HG02885 (cell line): Measurements from ENCODE around the gene MPRIP.
"Not testable (repeated sequence)": the region's sequence is repeated elsewhere in the genome, so short reads cannot be mapped to it uniquely, and the experiment has no call there.

Experiments used
- ATAC-seq: cut with Tn5 transposase; IDR thresholded peaks from one replicate; pipeline ENCODE4 v1.9.1; 2021; ENCODE audit warnings: mild to moderate bottlenecking; ENCODE audit not compliant: unreplicated experiment, poor library complexity

Gene MPRIP

GRCh38 chr17:17154556-17154955 is 112.3 kb downstream of the MPRIP start:
- ATAC-seq = no peak

GRCh38 chr17:17154981-17155380 is 112.7 kb downstream of the MPRIP start:
- ATAC-seq = no peak

GRCh38 chr17:17155568-17155967 is 113.3 kb downstream of the MPRIP start:
- ATAC-seq = no peak

- ATAC-seq = no peak
Measured at GRCh38 chr17:17156107-17156506, 113.8 kb downstream of the MPRIP start.

GRCh38 chr17:17156511-17156910 is 114.3 kb downstream of the MPRIP start:
- ATAC-seq = no peak

GRCh38 chr17:17157041-17157440 is 114.8 kb downstream of the MPRIP start:
- ATAC-seq = no peak

GRCh38 chr17:17158506-17158905 is 116.2 kb downstream of the MPRIP start:
- not testable (repeated sequence) for ATAC-seq

- no peak for ATAC-seq
Measured at GRCh38 chr17:17159571-17159970, 117.3 kb downstream of the MPRIP start.

- no peak for ATAC-seq
Measured at GRCh38 chr17:17161121-17161520, 118.9 kb downstream of the MPRIP start.

- no peak for ATAC-seq
Measured at GRCh38 chr17:17161759-17162158, 119.5 kb downstream of the MPRIP start.

- no peak for ATAC-seq
Measured at GRCh38 chr17:17164156-17164555, 121.9 kb downstream of the MPRIP start.

GRCh38 chr17:17164676-17165075 is 122.4 kb downstream of the MPRIP start:
- ATAC-seq = no peak

- ATAC-seq = no peak
Measured at GRCh38 chr17:17165666-17166308, 123.5 kb downstream of the MPRIP start.

- no peak for ATAC-seq
Measured at GRCh38 chr17:17166446-17166845, 124.2 kb downstream of the MPRIP start.

GRCh38 chr17:17167356-17167755 is 125.1 kb downstream of the MPRIP start:
- no peak for ATAC-seq

- no peak for ATAC-seq
Measured at GRCh38 chr17:17167986-17168385, 125.7 kb downstream of the MPRIP start.

GRCh38 chr17:17168401-17168800 is 126.1 kb downstream of the MPRIP start:
- no peak for ATAC-seq

GRCh38 chr17:17169396-17169795 is 127.1 kb downstream of the MPRIP start:
- ATAC-seq = no peak

GRCh38 chr17:17170346-17170985 is 128.2 kb downstream of the MPRIP start:
- no peak for ATAC-seq

GRCh38 chr17:17171186-17171585 is 128.9 kb downstream of the MPRIP start:
- ATAC-seq = no peak

- ATAC-seq = no peak
Measured at GRCh38 chr17:17172001-17172939, 130.0 kb downstream of the MPRIP start.
